ENCODE data around the gene IGHMBP2.

IGHMBP2 gene

DNA sequence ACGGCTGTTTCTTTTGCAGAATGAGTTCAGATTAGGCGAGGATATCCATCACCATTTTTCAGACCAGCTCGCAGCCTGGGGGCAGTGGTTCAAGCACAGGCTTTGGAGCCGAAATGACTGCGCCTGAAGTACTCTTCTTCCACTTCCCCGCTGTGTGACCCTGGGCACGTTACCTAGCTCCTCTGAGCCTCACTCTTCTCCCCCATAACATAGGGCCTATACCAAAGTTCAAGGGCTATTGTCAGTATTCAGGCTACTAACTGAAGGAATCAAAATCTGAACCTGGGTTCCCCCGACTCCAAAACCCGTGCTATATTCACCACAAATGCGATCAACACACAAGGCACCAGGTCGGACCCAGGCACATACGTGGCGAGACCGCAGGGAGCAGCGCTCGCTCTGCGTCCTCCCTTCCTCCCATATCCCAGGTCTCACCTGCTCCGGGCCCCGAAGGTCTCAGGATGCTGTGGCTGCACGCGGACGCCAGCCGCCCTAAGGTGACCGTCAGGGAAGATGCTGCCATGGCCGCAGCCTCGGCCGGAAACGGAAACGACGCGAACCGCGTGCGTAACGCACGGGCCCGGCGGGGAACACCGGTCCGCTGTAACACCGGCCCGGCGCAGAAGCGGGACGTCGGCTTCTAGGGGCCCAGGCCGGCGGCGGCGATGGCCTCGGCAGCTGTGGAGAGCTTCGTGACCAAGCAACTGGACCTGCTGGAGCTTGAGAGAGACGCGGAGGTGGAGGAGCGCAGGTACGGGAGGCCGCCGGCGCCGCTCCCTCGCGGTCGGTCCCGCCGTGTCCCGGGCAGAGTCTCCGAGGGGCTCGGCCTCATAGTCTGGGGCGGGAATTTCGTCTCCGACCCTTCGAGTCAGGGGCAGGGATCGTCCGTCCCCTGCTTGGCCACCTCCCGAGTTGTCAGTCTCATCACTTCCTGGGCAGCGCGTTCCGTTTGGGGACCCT is at the start of gene IGHMBP2, which contains the start of gene MRPL21 (continued):
- TF ChIP-seq, protein P1, sequence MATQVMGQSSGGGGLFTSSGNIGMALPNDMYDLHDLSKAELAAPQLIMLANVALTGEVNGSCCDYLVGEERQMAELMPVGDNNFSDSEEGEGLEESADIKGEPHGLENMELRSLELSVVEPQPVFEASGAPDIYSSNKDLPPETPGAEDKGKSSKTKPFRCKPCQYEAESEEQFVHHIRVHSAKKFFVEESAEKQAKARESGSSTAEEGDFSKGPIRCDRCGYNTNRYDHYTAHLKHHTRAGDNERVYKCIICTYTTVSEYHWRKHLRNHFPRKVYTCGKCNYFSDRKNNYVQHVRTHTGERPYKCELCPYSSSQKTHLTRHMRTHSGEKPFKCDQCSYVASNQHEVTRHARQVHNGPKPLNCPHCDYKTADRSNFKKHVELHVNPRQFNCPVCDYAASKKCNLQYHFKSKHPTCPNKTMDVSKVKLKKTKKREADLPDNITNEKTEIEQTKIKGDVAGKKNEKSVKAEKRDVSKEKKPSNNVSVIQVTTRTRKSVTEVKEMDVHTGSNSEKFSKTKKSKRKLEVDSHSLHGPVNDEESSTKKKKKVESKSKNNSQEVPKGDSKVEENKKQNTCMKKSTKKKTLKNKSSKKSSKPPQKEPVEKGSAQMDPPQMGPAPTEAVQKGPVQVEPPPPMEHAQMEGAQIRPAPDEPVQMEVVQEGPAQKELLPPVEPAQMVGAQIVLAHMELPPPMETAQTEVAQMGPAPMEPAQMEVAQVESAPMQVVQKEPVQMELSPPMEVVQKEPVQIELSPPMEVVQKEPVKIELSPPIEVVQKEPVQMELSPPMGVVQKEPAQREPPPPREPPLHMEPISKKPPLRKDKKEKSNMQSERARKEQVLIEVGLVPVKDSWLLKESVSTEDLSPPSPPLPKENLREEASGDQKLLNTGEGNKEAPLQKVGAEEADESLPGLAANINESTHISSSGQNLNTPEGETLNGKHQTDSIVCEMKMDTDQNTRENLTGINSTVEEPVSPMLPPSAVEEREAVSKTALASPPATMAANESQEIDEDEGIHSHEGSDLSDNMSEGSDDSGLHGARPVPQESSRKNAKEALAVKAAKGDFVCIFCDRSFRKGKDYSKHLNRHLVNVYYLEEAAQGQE (tag by site-specific recombination; IDR thresholded peaks at IDR 0.05), result 0 out of 2 replicates have a peak, but pooled peaks have one; percentile 12
- no peak for TF ChIP-seq ZNF785 (tag by site-specific recombination; IDR thresholded peaks at IDR 0.05)
- no peak for TF ChIP-seq MYNN (tag by site-specific recombination; IDR thresholded peaks at IDR 0.05; ENCODE audit: borderline replicate concordance)
- no peak for TF ChIP-seq ZNF140 (tag by site-specific recombination; IDR thresholded peaks at IDR 0.05)
- TF ChIP-seq ZBTB26 (tag by site-specific recombination; optimal IDR thresholded peaks at IDR 0.05), result peak; percentile 63
- no peak for TF ChIP-seq ZNF133 (tag by site-specific recombination; IDR thresholded peaks at IDR 0.05)
- TF ChIP-seq ZNF623 (tag by site-specific recombination; IDR thresholded peaks at IDR 0.05), result no peak
- TF ChIP-seq TSHZ1 (tag by site-specific recombination; IDR thresholded peaks at IDR 0.05; ENCODE audit: borderline replicate concordance), result no peak
- TF ChIP-seq IKZF3 (tag by site-specific recombination; IDR thresholded peaks at IDR 0.05), result no peak
- no peak for TF ChIP-seq ZBTB1 (tag by site-specific recombination; IDR thresholded peaks at IDR 0.05)
- TF ChIP-seq ZNF624 (tag by site-specific recombination; IDR thresholded peaks at IDR 0.05), result no peak
- TF ChIP-seq, protein P2, sequence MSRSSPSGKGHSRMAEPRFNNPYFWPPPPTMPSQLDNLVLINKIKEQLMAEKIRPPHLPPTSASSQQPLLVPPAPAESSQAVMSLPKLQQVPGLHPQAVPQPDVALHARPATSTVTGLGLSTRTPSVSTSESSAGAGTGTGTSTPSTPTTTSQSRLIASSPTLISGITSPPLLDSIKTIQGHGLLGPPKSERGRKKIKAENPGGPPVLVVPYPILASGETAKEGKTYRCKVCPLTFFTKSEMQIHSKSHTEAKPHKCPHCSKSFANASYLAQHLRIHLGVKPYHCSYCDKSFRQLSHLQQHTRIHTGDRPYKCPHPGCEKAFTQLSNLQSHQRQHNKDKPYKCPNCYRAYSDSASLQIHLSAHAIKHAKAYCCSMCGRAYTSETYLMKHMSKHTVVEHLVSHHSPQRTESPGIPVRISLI (tag by site-specific recombination; IDR thresholded peaks at IDR 0.05), result no peak
- peak; percentile 97 for TF ChIP-seq ZFP37 (tag by site-specific recombination; IDR thresholded peaks at IDR 0.05)
- TF ChIP-seq ZNF501 (tag by site-specific recombination; IDR thresholded peaks at IDR 0.05), result peak; percentile 97
- TF ChIP-seq ZNF335 (tag by site-specific recombination; conservative IDR thresholded peaks at IDR 0.05), result no peak
